Fibroblast of skin of right quadriceps (primary cell): ENCODE results near the gene CORO1C.
A peak's percentile ranks its signal among the peaks of the same experiment; 100 is the strongest.
"Not testable (repeated sequence)": the region's sequence is repeated elsewhere in the genome, so short reads cannot be mapped to it uniquely, and the experiment has no call there.

Experiments
- DNase-seq: peaks from one replicate; pipeline ENCODE4 v3.0.0-alpha.2; 2013

The CORO1C gene

DNA sequence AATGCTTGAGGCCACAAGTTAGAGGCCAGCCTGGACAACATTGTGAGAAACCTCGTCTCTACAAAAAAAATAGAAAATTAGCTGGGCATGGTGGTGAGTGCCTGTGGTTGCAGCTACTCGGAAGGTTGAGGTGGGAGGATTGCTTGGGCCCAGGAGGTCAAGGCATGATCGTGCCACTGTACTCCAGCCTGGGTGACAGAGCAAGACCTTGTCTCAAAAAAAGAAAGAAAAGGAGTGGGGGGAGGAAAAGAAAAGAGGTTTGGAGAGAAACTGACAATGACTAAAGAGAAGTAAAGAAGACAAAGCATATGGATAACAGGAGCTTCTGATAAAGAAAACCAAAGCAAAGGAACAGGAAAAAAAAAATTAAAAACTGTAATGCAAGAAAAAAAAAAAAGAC, 60.2 kb downstream of the CORO1C start:
- DNase-seq: no peak

DNA sequence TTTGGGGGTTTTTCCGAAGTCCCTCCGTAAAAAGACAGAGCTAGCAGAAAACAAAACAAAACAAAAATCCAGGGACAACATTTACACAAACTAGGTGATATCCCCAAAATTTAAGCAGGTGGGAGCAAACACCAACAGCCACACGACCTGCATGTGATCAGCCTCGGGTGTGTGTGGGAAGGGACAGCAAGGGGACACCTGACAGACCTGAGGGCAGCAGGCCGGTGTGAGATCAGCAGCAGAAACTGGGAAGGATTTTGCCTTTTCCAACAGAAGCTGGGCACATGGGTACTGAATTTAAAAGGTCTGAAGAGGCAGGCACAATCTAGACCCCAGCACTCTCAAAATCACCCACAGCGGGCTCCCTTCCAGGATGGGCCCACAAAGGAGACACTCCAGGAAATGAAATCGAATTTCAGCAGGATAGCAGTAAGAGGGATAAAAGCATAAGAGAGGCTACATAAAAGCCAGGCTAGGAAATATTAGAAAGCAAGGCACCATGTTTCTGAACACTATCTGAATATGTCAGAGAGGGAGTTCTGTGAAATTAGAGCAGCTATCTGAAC, 61.2 kb downstream of the CORO1C start:
- DNase-seq: no peak

DNA sequence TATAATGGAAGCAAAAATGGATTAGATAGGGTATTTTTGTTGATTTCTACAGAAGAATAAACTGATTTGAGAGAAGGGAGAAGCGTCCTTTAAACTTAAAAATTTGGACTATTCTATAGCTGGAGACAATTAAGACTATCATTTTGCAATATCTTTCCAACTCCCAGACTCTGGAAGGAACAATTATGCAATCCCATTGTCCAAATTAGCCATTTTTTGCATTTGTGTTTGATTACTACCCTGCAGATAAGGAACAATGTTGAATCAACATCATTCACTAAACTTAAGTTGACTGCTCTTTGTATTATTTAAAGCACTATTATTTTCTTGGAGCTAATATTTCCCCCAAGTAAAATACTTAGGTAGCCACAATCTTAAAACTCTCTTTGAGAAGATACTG, 62.8 kb downstream of the CORO1C start:
- DNase-seq: peak; percentile 63

DNA sequence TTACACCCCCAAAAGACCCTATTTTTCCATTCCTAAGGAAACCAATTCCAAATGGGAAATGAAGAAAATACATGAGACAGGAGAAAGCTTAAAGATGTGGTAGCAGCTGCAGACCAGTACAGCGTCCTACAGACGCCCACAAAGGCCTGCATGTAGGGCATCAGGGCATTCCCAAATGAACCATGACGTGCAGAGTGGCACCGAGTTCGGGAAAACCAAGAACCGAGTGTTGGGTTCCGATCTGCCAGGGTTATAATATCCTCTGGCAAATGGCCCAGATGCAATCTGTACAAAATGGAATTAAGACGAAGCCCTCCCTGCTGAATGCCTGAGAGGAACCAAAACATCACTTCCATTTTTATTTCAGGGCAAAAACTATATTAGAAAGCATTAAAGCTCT, 63.3 kb downstream of the CORO1C start:
- DNase-seq: no peak

DNA sequence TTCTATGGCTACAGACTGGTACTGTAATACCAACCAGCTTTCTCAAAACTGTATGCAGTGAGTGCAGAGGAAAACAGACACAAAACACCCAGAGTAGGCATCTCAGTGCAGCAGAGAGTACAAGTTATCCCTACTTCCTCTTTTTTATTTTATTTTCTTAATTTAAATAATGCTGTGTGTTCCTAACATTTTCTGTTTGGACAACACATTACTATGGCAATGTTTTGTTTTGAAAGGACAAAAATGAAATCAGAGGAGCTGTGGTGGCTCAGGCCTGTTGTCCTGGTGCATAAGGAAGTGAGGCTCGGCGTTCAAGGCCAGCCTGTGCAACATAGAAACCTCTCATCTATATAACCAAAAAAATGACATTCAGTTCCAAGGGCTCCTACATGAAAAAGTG, 64.0 kb downstream of the CORO1C start:
- no peak for DNase-seq

DNA sequence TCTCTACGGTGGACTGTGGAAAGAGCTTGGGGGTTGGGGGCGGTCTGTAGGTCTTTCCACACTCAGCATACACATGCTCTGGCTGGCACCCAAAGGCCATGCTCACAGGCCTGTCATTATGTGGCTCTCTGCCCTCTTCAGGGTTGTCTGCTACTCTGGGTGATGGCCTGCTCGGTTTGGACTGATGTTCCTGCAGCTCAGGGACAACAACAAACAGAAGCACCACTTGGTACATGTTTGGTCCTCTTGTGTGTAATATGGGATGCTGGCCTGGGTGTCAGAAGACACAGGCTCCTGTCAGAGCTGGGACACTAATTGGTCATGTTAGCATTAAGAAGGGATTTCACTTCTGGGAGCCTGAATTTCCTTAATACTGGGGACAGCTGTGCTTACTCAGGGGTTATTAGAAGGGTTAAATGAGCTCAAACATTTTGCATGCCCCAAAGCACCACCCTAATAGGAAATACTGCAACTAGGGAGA, 64.9 kb downstream of the CORO1C start:
- peak; percentile 35 for DNase-seq

DNA sequence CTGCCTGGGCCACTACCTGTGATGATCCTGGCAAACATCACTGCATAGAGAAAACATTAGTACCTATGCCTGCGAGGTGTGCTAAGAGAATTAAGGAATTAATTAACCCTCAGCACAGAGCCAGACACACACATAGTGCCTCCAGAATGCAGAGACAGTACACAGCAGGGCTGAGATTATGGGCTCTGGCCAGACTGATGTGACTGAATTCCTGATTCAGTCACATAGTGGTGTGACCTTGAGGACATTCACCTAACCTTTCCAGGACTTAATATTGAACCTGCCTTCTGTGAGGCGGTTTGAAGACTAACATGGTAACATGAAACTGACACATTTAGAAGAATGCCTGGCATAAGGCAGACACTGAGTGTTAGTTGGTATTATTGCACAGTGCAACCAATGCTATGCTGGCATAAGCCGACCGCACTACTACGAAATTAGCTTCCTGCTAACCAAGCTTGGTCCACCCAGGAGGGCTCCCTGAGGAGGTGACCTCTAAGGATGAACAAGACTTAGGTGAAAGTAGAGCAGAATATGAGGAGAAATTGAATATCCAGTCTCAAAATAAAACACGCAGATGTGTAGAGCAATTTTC, 65.6 kb downstream of the CORO1C start:
- no peak for DNase-seq

DNA sequence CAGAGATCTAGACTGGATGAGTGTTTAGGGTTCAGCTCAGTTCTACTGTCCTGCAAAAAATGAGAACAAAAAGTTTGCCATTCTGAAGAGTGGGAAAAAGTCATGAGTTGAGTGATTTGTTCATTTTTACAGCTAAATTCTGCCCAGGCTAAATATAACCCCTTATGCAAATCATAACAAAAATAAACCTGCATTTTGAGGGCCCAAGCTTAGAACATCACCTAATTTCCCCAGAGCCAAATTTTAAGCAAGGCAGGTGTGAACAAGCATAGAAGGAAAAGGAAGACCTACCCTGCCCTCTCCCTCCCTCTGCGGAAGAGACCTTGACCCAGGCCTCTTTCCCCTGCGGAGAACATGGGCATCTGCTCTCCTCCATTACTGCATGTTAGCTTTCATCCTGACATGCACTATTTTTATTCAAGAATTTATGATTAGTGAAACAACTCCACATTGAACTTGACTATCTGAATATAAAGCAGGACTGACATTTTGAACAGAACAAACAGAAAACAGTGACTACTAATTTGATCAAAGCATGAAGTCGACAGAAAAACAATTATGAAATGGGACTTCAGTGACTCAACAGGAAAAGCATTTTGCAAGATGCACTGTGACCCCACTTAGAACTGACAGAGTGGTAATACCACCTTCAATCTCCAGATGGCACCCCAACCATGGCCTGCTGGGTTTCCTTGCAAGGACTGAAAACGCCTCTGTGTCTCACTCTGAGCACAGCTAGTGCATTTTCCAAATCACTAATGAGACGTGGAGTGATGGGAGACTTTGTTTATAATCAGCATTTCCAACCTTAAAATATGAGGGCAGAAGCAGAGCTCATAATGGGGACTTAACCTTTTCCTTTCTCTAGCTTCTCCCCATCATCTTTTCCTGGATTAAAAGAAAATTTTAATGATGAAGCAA, 66.7 kb downstream of the CORO1C start:
- peak; percentile 93 for DNase-seq

DNA sequence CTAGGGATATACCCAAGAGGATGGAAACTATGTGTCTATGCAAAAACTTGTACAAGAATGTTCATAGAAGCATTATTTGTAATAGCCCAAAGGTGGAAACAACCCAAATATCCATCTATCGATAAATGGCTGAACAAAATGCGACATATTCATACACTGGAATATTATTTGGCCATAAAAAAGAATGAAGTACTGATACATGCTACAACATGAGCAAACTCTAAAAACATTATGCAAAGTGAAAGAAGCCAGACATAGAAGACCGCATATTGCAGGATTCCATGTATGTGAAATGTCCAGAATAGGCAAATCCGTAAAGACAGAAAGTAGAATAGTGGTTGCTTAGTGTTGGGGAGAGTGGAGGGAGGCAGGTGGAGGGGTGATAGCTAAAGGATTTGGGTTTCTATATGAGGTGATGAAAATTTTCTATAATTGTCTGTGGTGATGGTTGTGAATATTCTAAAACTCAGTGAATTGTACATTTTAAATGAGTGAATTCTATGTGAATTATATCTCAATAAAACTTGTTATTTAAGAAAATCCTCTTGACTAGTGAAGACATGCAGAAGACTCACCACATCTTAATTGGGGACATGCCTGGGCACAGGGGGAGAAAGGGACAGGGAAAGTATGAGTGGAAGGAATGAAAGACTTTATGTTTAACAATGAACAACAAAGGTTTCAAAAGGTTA, 67.8 kb downstream of the CORO1C start:
- DNase-seq: no peak

DNA sequence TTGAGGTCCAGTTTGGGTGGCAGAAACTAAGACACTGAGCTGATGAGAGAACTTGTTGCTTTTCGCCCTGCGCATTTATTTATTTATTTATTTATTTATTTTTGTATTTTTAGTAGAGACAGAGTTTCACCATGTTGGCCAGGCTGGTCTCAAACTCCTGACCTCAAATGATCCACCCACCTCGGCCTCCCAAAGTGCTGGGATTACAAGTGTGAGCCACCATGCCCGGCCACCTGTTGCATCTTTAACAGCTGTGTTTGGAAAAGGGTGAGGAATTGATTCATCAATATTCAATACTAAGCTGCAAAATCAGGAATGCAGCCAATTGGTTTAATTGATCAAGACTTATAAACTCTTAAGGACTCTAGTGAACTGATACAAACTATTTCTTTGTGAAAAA, 73.2 kb downstream of the CORO1C start:
- DNase-seq: not testable (repeated sequence)

DNA sequence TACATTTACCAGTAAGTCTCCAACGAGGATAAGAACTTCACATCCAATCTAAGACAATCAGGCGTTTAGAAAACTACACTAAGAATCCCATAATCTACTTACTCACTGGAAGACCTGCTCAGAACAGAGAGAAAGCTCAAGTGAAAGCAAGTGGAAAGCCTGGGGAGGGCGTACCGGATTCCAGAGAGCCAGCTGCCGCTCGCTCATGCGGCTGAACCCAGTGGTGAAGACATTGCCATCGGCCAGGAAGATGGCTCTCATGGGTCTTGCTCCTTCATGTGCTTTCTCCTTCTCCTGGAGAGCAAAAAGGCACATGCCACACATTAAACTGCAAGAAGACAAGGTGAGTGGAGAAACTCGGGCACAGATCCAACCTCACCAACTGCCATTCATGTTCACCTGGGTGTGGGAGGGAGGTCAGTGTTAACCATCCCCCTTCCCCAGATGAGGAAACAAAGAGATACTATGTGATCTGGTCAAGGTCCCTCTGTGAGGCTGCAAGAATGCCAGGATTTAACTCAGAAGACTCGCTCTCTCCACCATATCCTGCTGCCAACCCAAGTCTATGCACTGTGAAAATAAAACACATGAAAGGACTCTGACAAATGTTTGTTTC, 74.1 kb downstream of the CORO1C start:
- DNase-seq: no peak

DNA sequence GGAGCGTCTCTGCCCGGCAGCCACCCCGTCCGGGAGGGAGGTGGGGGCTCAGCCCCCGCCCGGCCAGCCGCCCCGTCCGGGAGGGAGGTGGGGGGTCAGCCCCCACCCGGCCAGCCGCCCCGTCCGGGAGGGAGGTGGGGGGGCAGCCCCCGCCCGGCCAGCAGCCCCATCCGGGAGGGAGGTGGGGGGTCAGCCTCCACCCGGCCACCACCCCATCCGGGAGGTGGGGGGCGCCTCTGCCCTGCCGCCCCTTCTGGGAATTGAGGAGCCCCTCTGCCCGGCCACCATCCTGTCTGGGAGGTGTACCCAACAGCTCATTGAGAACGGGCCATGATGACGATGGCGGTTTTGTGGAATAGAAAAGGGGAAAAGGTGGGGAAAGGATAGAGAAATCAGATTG, 75.1 kb downstream of the CORO1C start:
- DNase-seq: not testable (repeated sequence)

DNA sequence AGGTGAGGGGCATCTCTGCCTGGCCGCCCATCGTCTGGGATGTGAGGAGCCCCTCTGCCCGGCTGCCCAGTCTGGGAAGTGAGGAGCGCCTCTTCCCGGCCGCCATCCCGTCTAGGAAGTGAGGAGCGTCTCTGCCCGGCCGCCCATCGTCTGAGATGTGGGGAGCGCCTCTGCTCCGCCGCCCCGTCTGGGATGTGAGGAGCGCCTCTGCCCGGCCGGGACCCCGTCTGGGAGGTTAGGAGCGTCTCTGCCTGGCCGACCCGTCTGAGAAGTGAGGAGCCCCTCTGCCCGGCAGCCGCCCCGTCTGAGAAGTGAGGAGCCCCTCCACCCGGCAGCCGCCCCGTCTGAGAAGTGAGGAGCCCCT, 75.5 kb downstream of the CORO1C start:
- not testable (repeated sequence) for DNase-seq

DNA sequence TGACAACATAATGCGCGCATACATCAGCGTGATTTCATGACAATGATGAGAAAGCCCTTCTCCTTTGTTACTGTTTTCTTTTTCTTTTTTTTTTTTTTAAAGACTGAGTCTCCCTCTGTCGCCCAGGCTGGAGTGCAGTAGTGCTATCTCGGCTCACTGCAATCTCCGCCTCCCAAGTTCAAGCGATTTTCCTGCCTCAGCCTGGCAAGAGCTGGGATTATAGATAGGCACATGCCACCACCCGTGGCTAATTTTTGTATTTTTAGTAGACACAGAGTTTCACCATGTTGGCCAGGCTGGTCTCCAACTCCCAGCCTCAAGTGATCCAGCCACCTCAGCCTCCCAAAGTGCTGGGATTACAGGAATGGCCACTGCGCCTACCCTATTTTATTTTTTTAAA, 76.7 kb downstream of the CORO1C start:
- DNase-seq: not testable (repeated sequence)

DNA sequence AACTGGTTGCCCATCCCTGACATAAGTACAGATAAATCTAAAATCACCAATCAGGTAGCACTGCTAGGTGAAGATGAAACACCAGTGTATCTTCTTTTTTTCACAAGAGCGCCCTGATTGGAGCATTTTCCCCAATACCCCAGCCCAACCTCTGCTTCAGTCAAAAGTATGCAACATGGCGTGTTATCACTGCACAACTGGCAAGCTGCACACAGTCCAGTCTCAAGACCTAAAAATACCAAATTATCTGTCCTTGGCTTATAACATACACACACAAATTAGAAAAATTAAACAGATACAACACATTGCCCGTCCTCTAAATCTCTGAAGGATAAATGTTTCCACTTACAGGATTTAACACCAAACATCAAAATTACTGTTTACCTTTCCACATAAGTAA, 77.4 kb downstream of the CORO1C start:
- no peak for DNase-seq

DNA sequence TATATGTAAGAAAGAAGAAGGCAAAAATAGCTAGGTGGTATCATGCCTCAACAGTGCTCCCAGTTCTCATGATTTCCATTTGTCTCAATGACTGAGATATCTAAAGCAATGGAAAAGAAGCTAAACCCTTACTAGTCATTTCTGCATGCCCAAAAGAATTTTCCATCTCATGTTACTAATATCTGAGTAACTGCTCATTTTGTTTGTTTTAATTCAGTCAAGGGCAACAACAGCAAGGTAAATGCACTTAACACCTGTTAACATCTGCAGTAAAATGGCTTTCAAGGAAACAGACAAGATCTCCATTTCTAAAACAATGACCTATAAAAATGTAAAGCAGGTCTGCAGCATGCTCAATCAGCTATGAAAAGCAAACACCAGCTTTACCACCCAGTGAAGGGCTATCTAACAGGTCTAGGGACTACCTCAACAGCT, 78.2 kb downstream of the CORO1C start:
- no peak for DNase-seq

DNA sequence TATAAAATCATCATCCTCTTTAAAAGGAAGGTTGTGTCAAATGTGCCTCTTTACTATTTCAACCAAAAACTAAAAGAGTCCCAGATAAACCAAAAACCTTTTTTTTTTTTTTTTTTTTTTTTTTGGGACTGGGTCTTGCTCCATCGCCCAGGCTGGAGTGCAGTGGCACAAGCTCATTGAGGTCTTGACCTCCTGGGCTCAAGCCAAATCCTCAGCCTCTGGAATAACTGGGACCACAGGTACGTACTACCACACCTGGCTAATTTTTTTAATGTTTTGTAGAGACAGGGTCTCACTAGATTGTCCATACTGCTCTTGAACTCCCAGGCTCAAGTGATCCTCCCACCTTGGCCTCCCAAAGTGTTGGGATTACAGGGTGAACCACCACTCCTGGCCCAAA, 81.2 kb downstream of the CORO1C start:
- DNase-seq: no peak

DNA sequence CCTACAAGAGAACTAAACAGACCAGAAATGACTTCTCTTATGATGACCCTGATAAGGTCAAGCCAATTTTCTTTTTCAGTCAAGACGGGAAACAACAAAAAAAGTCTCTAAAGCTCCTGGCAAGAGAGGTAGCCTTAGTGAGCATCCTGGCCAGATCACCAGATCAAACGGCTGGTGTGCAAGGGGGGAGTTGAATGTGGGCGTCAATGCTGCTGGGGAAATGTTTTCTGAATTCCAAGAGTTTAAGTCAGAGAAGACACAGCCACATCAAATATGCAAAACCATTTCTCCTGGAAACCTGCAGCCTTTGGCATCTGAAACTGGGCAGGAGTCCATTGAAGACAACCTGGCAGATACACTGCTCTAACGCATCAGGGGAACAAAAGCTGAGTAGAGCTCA, 81.6 kb downstream of the CORO1C start:
- peak; percentile 88 for DNase-seq

DNA sequence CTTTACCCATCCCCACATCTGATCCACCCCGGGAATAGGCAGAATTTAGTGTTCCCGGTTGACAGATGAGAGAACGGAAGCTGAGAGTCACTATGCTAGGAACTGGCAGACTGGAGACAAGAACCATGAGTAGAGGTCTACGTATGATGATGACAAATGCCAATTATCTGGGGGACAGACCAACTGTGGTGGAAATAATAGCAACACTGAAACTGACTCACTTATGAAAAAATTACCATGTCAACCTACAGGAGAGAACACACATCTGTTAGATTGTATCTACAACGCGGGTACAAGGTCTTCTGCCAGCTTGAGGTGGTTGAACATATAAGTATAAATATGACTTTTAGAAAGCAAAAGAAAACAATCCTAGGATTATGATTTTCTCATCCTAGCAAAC, 82.2 kb downstream of the CORO1C start:
- peak; percentile 75 for DNase-seq

DNA sequence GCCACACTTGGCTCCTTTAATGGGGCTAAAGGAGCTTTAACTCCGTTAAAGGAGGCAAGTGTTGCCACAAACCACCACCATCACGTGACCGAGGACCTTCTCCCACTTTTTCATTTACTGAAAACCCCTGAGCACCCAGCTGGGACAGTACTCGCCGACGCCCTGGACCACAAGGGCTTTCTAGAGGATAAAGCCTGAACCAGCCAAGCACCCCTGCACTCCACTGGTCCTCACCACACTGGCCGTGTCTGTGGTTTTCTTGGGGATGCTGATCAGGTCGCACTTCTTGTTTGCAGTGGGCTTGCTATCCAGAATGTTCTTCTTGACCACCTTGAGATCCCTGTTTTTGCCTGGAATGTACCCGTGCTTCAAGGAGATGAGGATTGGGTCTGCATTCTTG, 82.9 kb downstream of the CORO1C start:
- no peak for DNase-seq

DNA sequence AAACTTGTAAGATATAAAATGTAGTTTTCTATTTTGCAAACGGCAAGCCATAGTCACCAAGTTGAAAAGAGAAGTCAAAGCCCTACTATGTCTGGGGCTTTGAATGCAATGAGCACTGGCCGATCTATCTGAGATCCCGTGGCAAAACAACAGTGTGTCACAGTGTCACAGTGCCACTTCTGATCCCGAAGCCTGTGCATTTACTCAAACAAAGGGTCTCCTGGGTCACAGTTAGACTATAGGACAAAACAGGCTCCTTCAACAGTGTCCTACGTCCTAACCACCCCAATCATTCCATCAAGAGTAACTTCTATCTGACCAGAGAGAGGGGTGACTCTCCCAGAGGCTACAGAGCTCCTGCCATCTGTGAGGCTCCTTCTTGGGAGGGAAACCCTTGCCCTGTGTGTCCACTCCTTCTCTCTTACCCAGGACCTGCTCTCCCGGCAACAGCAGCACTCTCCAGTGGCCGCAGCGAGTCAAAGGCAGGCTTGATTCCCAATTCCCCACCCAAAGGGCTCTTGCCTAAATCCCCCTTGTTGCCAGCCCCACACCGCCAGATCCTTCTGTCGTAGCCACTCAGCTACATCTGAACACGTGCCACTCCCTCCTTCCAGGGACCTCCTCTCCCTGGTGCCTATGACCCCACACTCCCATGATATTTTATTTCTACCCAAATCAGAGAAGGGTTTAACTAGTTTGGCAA, 83.6 kb downstream of the CORO1C start:
- no peak for DNase-seq
